Prostate gland (tissue), 2 donors: ENCODE results near the gene SPACDR. TPM values are rescaled to one million over a fixed set of nuclear protein-coding genes. Genes with fewer than 3 reads are reported as not detected.

Source experiments
- DNase-seq: peaks from one replicate; pipeline ENCODE4 v3.0.0-alpha.2; 2019; ENCODE audit warnings: low spot score
- H3K27ac ChIP-seq, 2 donors: fragments of 200-600 bp; sonication (generic); 2 replicates each; pipeline ENCODE4 v1.5.1; 2017 to 2019
- H3K27me3 ChIP-seq: fragments of 200-600 bp; sonication (generic); replicated peaks from 2 replicates; pipeline ENCODE4 v1.5.1; 2019; ENCODE audit not compliant: insufficient read depth
- H3K36me3 ChIP-seq, 2 donors: fragments of 200-600 bp; sonication (generic); 1 replicate in 1 of 2; 2 replicates in 1 of 2; pipeline versions ENCODE4 v1.5.1 to v1.8.1; 2017 to 2019
- H3K4me1 ChIP-seq: fragments of 200-600 bp; sonication (generic); replicated peaks from 2 replicates; pipeline ENCODE4 v1.5.1; 2019
- H3K4me3 ChIP-seq, 2 donors: fragments of 200-600 bp; sonication (generic); 2 replicates each; pipeline ENCODE4 v1.5.1; 2017 to 2019
- H3K9me3 ChIP-seq: fragments of 200-600 bp; sonication (generic); 2 replicates; pipeline ENCODE4 v1.5.1; 2017
- POLR2A ChIP-seq: fragments of 450-650 bp; IDR thresholded peaks from one replicate; pipeline ENCODE4 v1.6.1; 2016; ENCODE audit warnings: antibody characterized with exemption, mild to moderate bottlenecking
- POLR2AphosphoS5 ChIP-seq: sonication (generic); formaldehyde crosslinking; IDR thresholded peaks from one replicate; pipeline ENCODE4 v1.6.1; 2017; ENCODE audit warnings: antibody characterized with exemption
- WGBS: methylation state at CpG from one replicate; pipeline ENCODE4 v1.1.5; 2018; 5-methylcytosine and 5-hydroxymethylcytosine counted together
- intact Hi-C: fragments of 100-400 bp; cut with DNase I; formaldehyde crosslinking; loops from one replicate; pipeline ENCODE4 v1.14.2; 2022
- total RNA-seq, 2 donors: library from RNA; depleted of rRNA; stranded (reverse); fragments of >200 nt; gene quantifications; one replicate each; pipeline ENCODE4 v1.1.0, GENCODE V29; 2016
- TF ChIP-seq, protein P1 (sequence below), 4 experiments: fragments of 200-600 bp in 2 of 4; fragments of 450-650 bp in 2 of 4; sonication (generic) in 2 of 4; IDR thresholded peaks; 1 replicate in 3 of 4; 2 replicates in 1 of 4; pipeline ENCODE4 v1.5.1; 2016 to 2019; ENCODE audit warnings: antibody characterized with exemption in 4 of 4, mild to moderate bottlenecking in 2 of 4, moderate library complexity in 2 of 4

The SPACDR gene
- total RNA-seq, 2 donors from 2014 or later, result 11.9 TPM; not detected in 1

DNA sequence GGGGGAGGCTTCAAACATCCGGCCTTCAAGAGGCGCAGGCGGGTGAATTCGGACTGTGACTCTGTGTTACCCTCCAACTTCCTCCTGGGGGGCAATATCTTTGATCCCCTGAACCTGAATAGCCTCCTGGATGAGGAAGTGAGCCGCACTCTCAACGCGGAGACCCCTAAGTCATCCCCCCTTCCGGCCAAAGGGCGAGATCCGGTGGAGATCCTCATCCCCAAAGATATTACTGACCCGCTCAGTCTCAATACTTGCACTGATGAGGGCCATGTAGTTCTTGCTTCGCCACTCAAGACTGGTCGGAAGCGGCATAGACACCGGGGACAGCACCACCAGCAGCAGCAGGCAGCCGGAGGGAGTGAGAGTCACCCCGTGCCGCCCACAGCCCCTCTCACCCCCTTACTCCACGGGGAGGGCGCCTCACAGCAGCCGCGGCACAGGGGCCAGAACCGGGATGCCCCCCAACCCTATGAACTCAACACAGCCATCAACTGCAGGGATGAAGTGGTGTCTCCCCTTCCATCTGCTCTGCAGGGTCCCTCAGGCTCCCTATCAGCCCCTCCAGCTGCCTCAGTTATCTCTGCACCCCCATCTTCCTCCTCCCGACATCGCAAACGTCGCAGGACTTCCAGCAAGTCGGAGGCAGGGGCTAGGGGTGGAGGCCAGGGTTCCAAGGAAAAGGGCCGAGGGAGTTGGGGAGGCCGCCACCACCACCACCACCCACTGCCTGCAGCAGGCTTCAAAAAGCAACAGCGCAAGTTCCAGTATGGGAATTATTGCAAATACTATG, 33.4 kb downstream of the SPACDR start:
- Histone ChIP-seq H3K27ac (peak overlapping the region; percentile 100), H3K9me3 (no peaks in the 10 kb centered on the region), H3K36me3 (peaks cover 5 to 7% of the 10 kb centered on the region in 2 donors), H3K27me3 (no peaks in the 10 kb centered on the region), H3K4me3 (peak overlapping the region; percentile 73 to 94), H3K4me1 (peaks cover 29% of the 10 kb centered on the region)
- no peak for DNase-seq
- 16% methylated on average over 31 of the region's 31 CpGs for WGBS
- intact Hi-C loops, result no loop called here
- TF ChIP-seq, protein P1, sequence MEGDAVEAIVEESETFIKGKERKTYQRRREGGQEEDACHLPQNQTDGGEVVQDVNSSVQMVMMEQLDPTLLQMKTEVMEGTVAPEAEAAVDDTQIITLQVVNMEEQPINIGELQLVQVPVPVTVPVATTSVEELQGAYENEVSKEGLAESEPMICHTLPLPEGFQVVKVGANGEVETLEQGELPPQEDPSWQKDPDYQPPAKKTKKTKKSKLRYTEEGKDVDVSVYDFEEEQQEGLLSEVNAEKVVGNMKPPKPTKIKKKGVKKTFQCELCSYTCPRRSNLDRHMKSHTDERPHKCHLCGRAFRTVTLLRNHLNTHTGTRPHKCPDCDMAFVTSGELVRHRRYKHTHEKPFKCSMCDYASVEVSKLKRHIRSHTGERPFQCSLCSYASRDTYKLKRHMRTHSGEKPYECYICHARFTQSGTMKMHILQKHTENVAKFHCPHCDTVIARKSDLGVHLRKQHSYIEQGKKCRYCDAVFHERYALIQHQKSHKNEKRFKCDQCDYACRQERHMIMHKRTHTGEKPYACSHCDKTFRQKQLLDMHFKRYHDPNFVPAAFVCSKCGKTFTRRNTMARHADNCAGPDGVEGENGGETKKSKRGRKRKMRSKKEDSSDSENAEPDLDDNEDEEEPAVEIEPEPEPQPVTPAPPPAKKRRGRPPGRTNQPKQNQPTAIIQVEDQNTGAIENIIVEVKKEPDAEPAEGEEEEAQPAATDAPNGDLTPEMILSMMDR (IDR thresholded peaks at IDR 0.05), result no peak
- TF ChIP-seq POLR2A (no peak), POLR2AphosphoS5 (no peak)

DNA sequence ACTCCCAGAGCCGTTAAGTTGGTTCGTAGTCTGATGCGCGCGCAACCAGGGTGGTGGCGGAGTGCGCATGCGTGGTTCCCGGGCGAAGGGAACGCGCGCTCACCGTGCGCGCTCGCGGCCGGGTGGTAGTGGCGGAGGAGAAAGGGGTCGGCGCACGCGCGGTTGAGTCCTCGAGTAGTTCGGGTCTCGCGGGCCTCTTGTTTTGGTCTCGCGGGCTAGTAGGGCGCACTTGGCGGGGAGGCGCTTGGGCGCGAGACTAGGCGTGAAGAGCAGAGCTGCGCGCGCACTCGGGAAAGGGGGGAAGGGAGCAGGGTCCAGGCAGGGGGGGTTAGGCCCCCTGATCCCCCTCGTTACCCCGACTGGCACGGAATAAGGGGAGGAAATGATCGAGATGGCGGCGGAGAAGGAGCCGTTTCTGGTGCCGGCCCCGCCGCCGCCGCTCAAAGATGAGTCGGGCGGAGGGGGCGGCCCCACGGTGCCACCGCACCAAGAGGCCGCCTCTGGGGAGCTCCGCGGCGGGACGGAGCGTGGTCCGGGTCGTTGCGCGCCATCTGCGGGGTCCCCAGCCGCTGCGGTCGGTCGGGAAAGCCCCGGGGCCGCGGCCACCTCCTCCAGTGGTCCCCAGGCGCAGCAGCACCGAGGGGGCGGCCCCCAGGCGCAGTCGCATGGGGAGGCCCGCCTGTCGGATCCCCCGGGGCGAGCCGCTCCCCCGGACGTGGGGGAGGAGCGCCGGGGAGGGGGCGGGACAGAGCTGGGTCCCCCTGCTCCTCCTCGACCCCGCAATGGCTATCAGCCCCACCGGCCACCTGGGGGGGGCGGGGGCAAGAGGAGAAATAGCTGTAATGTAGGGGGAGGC, 34.2 kb downstream of the SPACDR start, which contains the start of gene MEPCE:
TSS of gene MEPCE (plus strand) at position 195 of the 856 bp plus-strand sequence. CDS start at position 383, 188 bp downstream.
- H3K4me3 ChIP-seq, result peak within 1 kb of the TSS; percentile 73 to 94
- under 1% methylated on average over 74 of the region's 95 CpGs for WGBS
- intact Hi-C loops, result no loop called here
- H3K27ac ChIP-seq, result peak within 1 kb of the TSS; percentile 100
- no peaks in the 10 kb centered on the region for H3K27me3 ChIP-seq
- peak; percentile 73 for TF ChIP-seq POLR2AphosphoS5
- TF ChIP-seq, protein P1 (IDR thresholded peaks at IDR 0.05), result peak in 1 of 4 experiments; percentile 4
- TF ChIP-seq POLR2A, result peak; percentile 89
- peaks cover 5 to 7% of the 10 kb centered on the region in 2 donors for H3K36me3 ChIP-seq
- H3K4me1 ChIP-seq, result peaks cover 25% of the 10 kb centered on the region
- no peaks in the 10 kb centered on the region for H3K9me3 ChIP-seq
- peak; percentile 94 for DNase-seq

DNA sequence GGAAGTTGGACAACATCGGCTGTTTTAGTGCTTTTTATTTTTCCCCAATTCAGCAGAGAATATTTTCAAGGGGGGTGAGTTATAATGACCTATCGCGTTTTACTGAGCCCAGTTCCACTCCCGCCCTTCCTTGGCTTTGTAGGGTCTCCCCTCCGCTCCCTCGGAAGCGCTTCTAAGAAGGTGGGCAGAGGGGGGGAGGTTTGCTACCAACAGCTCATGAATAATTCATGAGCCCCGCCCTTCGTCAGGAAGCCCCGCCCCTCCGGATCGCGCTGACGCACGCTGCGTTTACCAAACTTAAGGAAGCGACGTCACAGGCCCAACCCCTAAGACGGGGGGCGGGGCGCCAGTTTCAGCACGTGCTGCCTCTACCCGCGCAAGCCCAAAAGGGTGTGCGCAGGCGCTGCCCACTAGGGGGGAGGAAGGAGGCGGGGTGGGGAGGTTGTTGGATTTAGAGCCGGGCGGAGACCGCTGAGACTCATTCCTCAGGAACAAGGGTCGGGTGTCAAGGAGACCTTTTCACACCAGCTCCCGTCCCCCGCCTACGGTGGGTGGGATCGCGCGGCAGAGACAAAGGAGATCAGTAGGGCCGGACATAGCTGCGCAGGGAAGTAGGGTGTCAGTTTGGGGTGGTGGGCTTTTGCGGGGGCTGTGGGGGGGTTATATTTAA, 35.0 kb downstream of the SPACDR start:
- Histone ChIP-seq H3K4me1 (peaks cover 18% of the 10 kb centered on the region), H3K27me3 (no peaks in the 10 kb centered on the region), H3K27ac (peak overlapping the region; percentile 100), H3K9me3 (no peaks in the 10 kb centered on the region), H3K36me3 (peaks cover 5 to 7% of the 10 kb centered on the region in 2 donors), H3K4me3 (peak overlapping the region; percentile 73 to 94)
- WGBS, result 0% methylated on average over 40 of the region's 40 CpGs
- peak; percentile 100 for DNase-seq
- TF ChIP-seq POLR2AphosphoS5 (peak; percentile 95), POLR2A (no peak)
- TF ChIP-seq, protein P1 (IDR thresholded peaks at IDR 0.05), result peak in 3 of 4 experiments; percentile 50 to 89 (median 58)
- intact Hi-C loops, result no loop called here

DNA sequence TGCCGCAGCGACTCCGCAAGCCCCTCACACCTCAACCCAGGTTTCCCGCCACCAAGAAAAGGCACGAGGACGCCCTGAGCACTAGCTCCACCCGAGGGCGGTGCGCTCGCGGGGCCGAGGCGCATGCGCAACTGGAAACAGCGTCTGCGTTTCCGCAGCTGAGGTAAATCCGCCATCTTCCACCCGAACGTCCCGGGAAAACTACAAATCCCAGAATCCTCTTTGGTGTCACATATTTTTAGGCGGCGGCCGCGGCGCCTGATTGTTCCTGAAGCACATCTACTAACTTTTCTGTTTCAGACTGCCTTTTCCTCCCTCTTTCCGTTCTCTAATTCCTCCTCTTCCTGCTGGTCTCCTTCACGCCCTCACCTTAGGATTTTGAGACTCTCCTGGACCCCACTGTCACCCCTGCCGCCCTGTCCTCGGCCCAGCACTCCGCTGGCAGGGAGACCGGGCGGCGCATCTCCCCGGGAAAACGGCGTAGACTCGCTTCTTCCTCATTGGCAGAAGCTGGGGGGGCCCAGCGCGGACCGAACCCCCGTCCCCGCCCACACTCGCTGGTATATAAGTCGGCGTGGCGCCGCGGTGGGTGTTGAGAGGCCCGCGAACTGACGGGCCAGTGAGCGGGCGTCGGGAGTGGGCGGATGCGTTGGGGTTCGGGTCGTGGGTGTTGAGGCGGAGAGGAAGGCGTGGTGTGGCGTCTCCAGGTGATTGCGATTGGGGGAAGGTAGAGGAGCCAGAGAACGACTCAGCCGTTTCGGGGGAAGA, 35.7 kb downstream of the SPACDR start, which contains the start of gene ZCWPW1:
TSS of gene ZCWPW1 (minus strand) at position 505 of the 768 bp plus-strand sequence. CDS start 8,054 bp downstream, outside the sequence.
- Histone ChIP-seq H3K4me3 (peak within 1 kb of the TSS; percentile 73 to 94), H3K27me3 (no peaks in the 10 kb centered on the region), H3K9me3 (no peaks in the 10 kb centered on the region), H3K4me1 (peaks cover 18% of the 10 kb centered on the region), H3K27ac (peak within 1 kb of the TSS; percentile 100), H3K36me3 (peaks cover 0 to 3% of the 10 kb centered on the region in 2 donors)
- intact Hi-C loops, result no loop called here
- peak; percentile 92 for DNase-seq
- WGBS, result 1% methylated on average over 62 of the region's 66 CpGs
- TF ChIP-seq POLR2A (peak; percentile 100), POLR2AphosphoS5 (peak; percentile 90)
- TF ChIP-seq, protein P1 (IDR thresholded peaks at IDR 0.05), result peak in 1 of 4 experiments; percentile 10
